ENCODE data around the gene DYNC2H1. TPM values are rescaled to one million over a fixed set of nuclear protein-coding genes. Genes with fewer than 3 reads are reported as not detected.

The DYNC2H1 gene
- total RNA-seq, 1 donor from 2014 or later: 46.4 TPM

DNA sequence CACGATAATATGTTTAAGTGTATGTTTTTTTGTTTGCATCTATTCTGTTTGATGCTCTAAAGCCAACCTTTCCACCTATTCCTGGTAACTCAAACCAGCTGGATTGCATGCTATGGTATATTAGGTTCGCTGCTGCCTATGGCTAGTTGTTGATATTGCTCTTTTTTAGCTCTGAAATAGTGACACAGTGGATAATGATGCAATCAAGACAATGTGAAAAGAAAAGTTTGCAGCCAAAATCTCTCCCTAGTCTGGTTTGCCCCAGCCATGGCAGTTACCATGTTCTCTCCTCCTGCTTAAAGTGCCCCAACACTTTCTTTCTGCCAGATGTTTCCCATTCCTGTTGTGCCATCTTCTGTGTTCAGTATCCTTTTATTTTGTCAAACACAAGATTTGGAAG is 269.7 kb downstream of the DYNC2H1 start:
- no peaks in the 10 kb centered on the region for H3K9me3 ChIP-seq (ENCODE audit: control insufficient read depth in 3 of 3, low read length in 3 of 3)
- H3K4me1 ChIP-seq (ENCODE audit: control insufficient read depth in 3 of 3, insufficient read depth in 3 of 3, low read length in 3 of 3): no peaks in the 10 kb centered on the region
- no peaks in the 10 kb centered on the region for H3K27me3 ChIP-seq (ENCODE audit: control insufficient read depth in 3 of 3, insufficient read depth in 3 of 3, low read length in 3 of 3)
- no peak overlapping the region for H3K27ac ChIP-seq (ENCODE audit: low read depth, low read length)
- no peaks in the 10 kb centered on the region for H3K36me3 ChIP-seq (ENCODE audit: control insufficient read depth in 3 of 3, insufficient read depth in 3 of 3, low read length in 3 of 3)
- H3K4me3 ChIP-seq (ENCODE audit: low read length in 3 of 3): no peak overlapping the region
- no peak overlapping the region for H3K9ac ChIP-seq (ENCODE audit: low read depth in 1 of 3, low read length in 3 of 3)

DNA sequence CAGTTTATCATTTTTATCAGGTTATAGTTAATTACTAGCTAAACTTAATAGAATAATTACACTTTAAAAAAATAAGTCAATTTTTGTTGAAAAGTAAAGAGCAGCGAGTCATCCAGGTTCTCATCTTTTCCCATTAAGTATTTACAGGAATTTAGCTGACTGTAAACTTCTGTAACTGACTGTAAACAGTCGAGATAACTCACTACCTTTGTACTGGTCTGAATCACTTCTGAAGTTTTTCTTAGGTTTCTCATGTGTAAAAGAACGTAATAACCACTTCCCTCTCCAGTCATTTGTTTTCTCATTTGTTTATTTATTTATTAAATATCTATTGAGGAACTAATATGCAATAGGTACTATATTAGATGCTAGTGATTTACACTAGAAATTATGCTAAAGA is 270.8 kb downstream of the DYNC2H1 start:
- H3K4me1 ChIP-seq (ENCODE audit: control insufficient read depth in 3 of 3, insufficient read depth in 3 of 3, low read length in 3 of 3): no peaks in the 10 kb centered on the region
- H3K36me3 ChIP-seq (ENCODE audit: control insufficient read depth in 3 of 3, insufficient read depth in 3 of 3, low read length in 3 of 3): no peaks in the 10 kb centered on the region
- no peaks in the 10 kb centered on the region for H3K9me3 ChIP-seq (ENCODE audit: control insufficient read depth in 3 of 3, low read length in 3 of 3)
- H3K9ac ChIP-seq (ENCODE audit: low read depth in 1 of 3, low read length in 3 of 3): no peak overlapping the region
- no peak overlapping the region for H3K4me3 ChIP-seq (ENCODE audit: low read length in 3 of 3)
- no peaks in the 10 kb centered on the region for H3K27me3 ChIP-seq (ENCODE audit: control insufficient read depth in 3 of 3, insufficient read depth in 3 of 3, low read length in 3 of 3)
- H3K27ac ChIP-seq (ENCODE audit: low read depth, low read length): no peak overlapping the region

DNA sequence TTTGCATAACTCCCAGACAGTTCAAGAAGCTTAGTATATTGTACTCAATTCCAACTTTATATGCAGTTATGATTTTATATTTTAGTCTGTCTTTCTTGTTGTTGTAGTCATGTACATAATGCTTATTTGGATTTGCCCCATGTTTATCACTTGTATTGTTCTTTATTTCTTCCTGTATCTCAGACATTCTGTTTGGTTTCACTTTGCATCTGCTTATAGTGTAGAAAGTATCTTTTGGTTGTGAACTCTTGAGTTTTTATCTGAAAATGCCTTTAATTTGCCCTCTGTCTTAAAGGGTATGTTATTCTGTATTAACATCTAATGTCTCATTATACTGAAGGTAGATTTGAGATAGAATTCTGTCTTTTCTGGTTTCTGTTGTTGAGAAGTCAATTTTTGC is 275.4 kb downstream of the DYNC2H1 start:
- H3K9ac ChIP-seq (ENCODE audit: low read depth in 1 of 3, low read length in 3 of 3): no peak overlapping the region
- no peaks in the 10 kb centered on the region for H3K27me3 ChIP-seq (ENCODE audit: control insufficient read depth in 3 of 3, insufficient read depth in 3 of 3, low read length in 3 of 3)
- no peak overlapping the region for H3K27ac ChIP-seq (ENCODE audit: low read depth, low read length)
- H3K4me1 ChIP-seq (ENCODE audit: control insufficient read depth in 3 of 3, insufficient read depth in 3 of 3, low read length in 3 of 3): no peaks in the 10 kb centered on the region
- no peaks in the 10 kb centered on the region for H3K36me3 ChIP-seq (ENCODE audit: control insufficient read depth in 3 of 3, insufficient read depth in 3 of 3, low read length in 3 of 3)
- no peak overlapping the region for H3K4me3 ChIP-seq (ENCODE audit: low read length in 3 of 3)
- H3K9me3 ChIP-seq (ENCODE audit: control insufficient read depth in 3 of 3, low read length in 3 of 3): no peaks in the 10 kb centered on the region

DNA sequence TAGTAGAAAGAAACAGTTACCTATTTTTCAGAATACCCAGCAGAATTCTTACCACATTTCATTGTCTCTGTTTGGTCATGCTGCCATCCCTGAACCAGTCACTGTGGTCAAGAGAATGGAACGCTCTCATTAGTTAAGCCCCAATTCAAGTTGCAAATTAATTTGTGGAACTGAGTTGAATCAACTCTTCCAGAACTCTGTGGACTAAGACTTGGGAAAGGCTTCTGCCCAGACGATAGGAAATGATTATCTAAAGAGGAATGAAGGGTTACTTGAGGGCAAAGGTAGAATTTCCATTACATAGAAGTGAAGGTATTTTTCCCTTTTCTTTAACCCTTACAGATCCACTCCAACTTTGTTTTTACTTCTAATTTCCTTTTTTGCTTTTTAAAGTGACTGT is 286.4 kb downstream of the DYNC2H1 start:
- Histone ChIP-seq H3K9ac (ENCODE audit: low read depth in 1 of 3, low read length in 3 of 3) (no peak overlapping the region), H3K9me3 (ENCODE audit: control insufficient read depth in 3 of 3, low read length in 3 of 3) (no peaks in the 10 kb centered on the region), H3K27ac (ENCODE audit: low read depth, low read length) (no peak overlapping the region), H3K4me1 (ENCODE audit: control insufficient read depth in 3 of 3, insufficient read depth in 3 of 3, low read length in 3 of 3) (no peaks in the 10 kb centered on the region), H3K4me3 (ENCODE audit: low read length in 3 of 3) (no peak overlapping the region), H3K36me3 (ENCODE audit: control insufficient read depth in 3 of 3, insufficient read depth in 3 of 3, low read length in 3 of 3) (no peaks in the 10 kb centered on the region), H3K27me3 (ENCODE audit: control insufficient read depth in 3 of 3, insufficient read depth in 3 of 3, low read length in 3 of 3) (no peaks in the 10 kb centered on the region)

DNA sequence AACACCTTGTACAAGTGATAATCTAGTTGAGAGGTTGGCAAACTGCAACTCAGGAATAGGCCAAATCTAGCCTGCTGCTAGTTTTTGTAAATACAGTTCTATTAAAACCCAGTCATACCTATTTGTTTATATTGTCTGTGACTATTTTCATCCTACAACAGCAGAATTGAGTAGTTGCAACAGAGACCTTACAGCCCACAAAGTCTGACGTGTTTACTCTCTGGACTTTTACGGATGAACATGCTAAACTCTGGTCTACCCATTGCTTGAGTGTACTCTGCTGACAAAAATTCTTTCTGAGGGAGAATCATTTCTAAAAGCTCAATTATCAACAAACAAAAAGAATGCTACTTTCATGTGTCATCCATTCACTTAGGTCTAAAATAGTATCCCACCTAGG is 287.0 kb downstream of the DYNC2H1 start:
- Histone ChIP-seq H3K9ac (ENCODE audit: low read depth in 1 of 3, low read length in 3 of 3) (no peak overlapping the region), H3K9me3 (ENCODE audit: control insufficient read depth in 3 of 3, low read length in 3 of 3) (no peaks in the 10 kb centered on the region), H3K27me3 (ENCODE audit: control insufficient read depth in 3 of 3, insufficient read depth in 3 of 3, low read length in 3 of 3) (no peaks in the 10 kb centered on the region), H3K27ac (ENCODE audit: low read depth, low read length) (no peak overlapping the region), H3K4me1 (ENCODE audit: control insufficient read depth in 3 of 3, insufficient read depth in 3 of 3, low read length in 3 of 3) (no peaks in the 10 kb centered on the region), H3K36me3 (ENCODE audit: control insufficient read depth in 3 of 3, insufficient read depth in 3 of 3, low read length in 3 of 3) (no peaks in the 10 kb centered on the region), H3K4me3 (ENCODE audit: low read length in 3 of 3) (no peak overlapping the region)

DNA sequence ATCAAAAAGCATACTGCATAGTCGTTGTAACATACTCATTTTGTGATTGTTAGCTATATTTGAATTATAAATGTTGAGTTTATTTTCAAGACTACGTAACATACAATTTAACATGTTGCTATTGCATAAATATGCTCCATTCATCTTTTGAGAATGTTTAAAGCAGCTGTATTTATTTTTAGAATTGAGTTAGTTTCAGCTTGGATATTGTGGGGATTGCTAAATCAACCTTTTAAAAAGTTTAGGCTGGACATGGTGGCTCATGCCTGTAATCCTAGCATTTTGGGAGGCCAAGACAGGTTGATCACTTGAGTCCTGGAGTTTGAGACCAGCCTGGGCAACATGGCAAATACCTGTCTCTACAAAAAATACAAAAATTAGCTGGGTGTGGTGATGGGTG is 288.1 kb downstream of the DYNC2H1 start:
- no peak overlapping the region for H3K27ac ChIP-seq (ENCODE audit: low read depth, low read length)
- no peak overlapping the region for H3K4me3 ChIP-seq (ENCODE audit: low read length in 3 of 3)
- H3K27me3 ChIP-seq (ENCODE audit: control insufficient read depth in 3 of 3, insufficient read depth in 3 of 3, low read length in 3 of 3): no peaks in the 10 kb centered on the region
- no peaks in the 10 kb centered on the region for H3K4me1 ChIP-seq (ENCODE audit: control insufficient read depth in 3 of 3, insufficient read depth in 3 of 3, low read length in 3 of 3)
- H3K9ac ChIP-seq (ENCODE audit: low read depth in 1 of 3, low read length in 3 of 3): no peak overlapping the region
- H3K36me3 ChIP-seq (ENCODE audit: control insufficient read depth in 3 of 3, insufficient read depth in 3 of 3, low read length in 3 of 3): no peaks in the 10 kb centered on the region
- H3K9me3 ChIP-seq (ENCODE audit: control insufficient read depth in 3 of 3, low read length in 3 of 3): no peaks in the 10 kb centered on the region

DNA sequence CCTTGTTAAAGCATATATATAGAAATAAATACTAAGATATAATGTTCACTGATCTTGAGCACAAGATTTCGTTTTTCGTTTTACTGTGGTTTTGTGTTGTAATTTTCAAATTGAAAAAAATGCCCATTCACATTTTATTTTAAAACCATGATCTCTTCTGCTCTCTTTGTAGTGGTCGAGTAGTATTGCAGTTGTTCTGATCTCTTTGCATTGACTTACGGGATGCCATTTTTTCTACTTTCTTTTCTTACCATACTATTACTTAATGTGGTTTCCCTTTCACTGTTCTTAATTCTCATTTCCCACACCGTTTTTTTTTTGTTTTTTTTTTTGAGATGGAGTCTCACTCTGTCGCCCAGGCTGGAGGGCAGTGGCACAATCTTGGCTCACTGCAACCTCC is 289.6 kb downstream of the DYNC2H1 start:
- Histone ChIP-seq H3K4me3 (ENCODE audit: low read length in 3 of 3) (no peak overlapping the region), H3K27ac (ENCODE audit: low read depth, low read length) (no peak overlapping the region), H3K9me3 (ENCODE audit: control insufficient read depth in 3 of 3, low read length in 3 of 3) (no peaks in the 10 kb centered on the region), H3K36me3 (ENCODE audit: control insufficient read depth in 3 of 3, insufficient read depth in 3 of 3, low read length in 3 of 3) (no peaks in the 10 kb centered on the region), H3K27me3 (ENCODE audit: control insufficient read depth in 3 of 3, insufficient read depth in 3 of 3, low read length in 3 of 3) (no peaks in the 10 kb centered on the region), H3K4me1 (ENCODE audit: control insufficient read depth in 3 of 3, insufficient read depth in 3 of 3, low read length in 3 of 3) (no peaks in the 10 kb centered on the region), H3K9ac (ENCODE audit: low read depth in 1 of 3, low read length in 3 of 3) (no peak overlapping the region)

DNA sequence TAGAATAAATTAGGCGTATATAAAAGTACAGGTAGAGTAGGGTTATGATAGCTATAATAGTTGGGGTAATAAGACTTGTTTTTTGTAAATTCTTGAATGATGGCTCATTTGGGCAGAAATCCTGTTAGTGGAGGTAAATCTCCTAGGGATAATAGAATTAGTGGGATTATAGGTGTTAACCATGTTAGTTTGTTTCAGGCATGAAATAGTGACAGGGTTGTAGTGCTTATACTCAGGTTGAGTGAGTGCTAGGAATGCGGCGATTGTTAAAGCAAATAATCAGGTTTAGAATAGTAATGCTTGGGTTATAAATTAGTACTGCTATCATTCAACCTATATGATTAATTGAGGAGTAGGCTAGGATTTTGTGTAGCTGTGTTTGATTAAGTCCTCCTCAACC is 297.1 kb downstream of the DYNC2H1 start:
- Histone ChIP-seq H3K9ac (ENCODE audit: low read depth in 1 of 3, low read length in 3 of 3) (no peak overlapping the region), H3K36me3 (ENCODE audit: control insufficient read depth in 3 of 3, insufficient read depth in 3 of 3, low read length in 3 of 3) (no peaks in the 10 kb centered on the region), H3K9me3 (ENCODE audit: control insufficient read depth in 3 of 3, low read length in 3 of 3) (no peaks in the 10 kb centered on the region), H3K27me3 (ENCODE audit: control insufficient read depth in 3 of 3, insufficient read depth in 3 of 3, low read length in 3 of 3) (no peaks in the 10 kb centered on the region), H3K4me3 (ENCODE audit: low read length in 3 of 3) (no peak overlapping the region), H3K4me1 (ENCODE audit: control insufficient read depth in 3 of 3, insufficient read depth in 3 of 3, low read length in 3 of 3) (no peaks in the 10 kb centered on the region), H3K27ac (ENCODE audit: low read depth, low read length) (no peak overlapping the region)

DNA sequence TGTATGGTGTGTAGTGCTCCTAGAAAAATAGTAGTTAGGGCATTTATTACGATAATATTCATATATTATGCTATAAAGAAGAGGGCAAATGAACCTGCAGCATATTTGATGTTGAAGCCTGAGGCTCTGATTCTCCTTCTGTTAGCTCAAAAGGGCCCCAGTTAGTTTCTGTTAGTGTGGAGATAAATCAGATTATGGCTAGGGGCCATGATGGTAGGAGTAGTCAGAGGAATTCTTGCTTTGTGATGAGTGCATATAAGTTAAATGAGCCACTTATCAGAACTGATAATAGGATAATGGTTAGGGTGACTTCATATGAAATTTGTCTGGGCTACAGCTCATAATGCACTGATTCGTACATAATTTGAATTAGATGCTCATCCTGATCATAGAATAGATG is 298.4 kb downstream of the DYNC2H1 start:
- Histone ChIP-seq H3K27ac (ENCODE audit: low read depth, low read length) (no peak overlapping the region), H3K9ac (ENCODE audit: low read depth in 1 of 3, low read length in 3 of 3) (no peak overlapping the region), H3K27me3 (ENCODE audit: control insufficient read depth in 3 of 3, insufficient read depth in 3 of 3, low read length in 3 of 3) (no peaks in the 10 kb centered on the region), H3K4me1 (ENCODE audit: control insufficient read depth in 3 of 3, insufficient read depth in 3 of 3, low read length in 3 of 3) (no peaks in the 10 kb centered on the region), H3K4me3 (ENCODE audit: low read length in 3 of 3) (no peak overlapping the region), H3K36me3 (ENCODE audit: control insufficient read depth in 3 of 3, insufficient read depth in 3 of 3, low read length in 3 of 3) (no peaks in the 10 kb centered on the region), H3K9me3 (ENCODE audit: control insufficient read depth in 3 of 3, low read length in 3 of 3) (no peaks in the 10 kb centered on the region)

DNA sequence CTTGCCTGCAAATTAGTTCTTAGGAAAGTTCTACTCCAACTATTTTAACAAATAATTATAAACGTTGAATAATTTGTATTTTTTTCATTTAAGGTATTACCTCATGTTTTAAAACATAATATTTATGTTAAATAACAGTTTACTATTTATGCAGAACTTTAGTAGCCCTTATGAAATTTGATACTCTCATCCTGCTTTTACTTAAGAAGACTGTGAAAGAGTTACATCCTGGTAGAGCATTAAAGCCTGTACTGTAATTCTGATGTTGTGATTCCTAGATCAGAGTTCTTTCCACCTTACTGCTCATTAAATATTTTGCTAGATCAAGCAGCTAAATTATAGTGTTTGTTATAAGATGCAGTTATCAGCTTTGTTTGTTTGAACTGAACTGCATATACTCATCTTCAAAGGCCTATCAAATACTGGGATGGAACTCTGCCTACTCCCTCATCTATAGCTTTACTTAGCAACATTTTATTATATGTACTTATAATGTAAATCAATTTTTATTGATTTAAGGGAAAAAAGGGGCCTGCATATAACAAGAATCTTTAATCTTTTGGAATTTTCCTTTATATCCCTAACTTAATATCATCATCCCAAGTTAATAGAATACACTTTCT is 304.2 kb downstream of the DYNC2H1 start:
- no peaks in the 10 kb centered on the region for H3K27me3 ChIP-seq (ENCODE audit: control insufficient read depth in 3 of 3, insufficient read depth in 3 of 3, low read length in 3 of 3)
- no peaks in the 10 kb centered on the region for H3K4me1 ChIP-seq (ENCODE audit: control insufficient read depth in 3 of 3, insufficient read depth in 3 of 3, low read length in 3 of 3)
- no peaks in the 10 kb centered on the region for H3K9me3 ChIP-seq (ENCODE audit: control insufficient read depth in 3 of 3, low read length in 3 of 3)
- H3K27ac ChIP-seq (ENCODE audit: low read depth, low read length): no peak overlapping the region
- H3K9ac ChIP-seq (ENCODE audit: low read depth in 1 of 3, low read length in 3 of 3): no peak overlapping the region
- H3K4me3 ChIP-seq (ENCODE audit: low read length in 3 of 3): no peak overlapping the region
- no peaks in the 10 kb centered on the region for H3K36me3 ChIP-seq (ENCODE audit: control insufficient read depth in 3 of 3, insufficient read depth in 3 of 3, low read length in 3 of 3)

DNA sequence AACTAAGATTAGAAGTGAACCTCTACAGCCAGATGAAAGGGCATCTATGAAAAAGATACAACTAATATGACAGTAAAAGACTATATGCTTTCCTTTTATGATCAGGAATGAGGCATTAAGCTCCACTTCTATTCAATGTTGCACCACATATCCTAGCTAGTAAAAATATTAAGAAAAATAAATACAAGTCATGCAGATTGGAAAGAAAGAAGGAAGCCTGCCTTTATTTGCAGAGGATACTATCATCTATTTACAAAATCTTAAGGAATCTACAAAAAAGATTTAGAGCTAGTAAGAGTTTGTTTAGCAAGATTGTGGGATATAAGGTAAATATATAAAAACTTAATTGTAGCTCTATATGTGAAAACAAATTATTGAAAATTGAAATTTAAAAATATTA is 308.8 kb downstream of the DYNC2H1 start:
- Histone ChIP-seq H3K27me3 (ENCODE audit: control insufficient read depth in 3 of 3, insufficient read depth in 3 of 3, low read length in 3 of 3) (no peaks in the 10 kb centered on the region), H3K4me1 (ENCODE audit: control insufficient read depth in 3 of 3, insufficient read depth in 3 of 3, low read length in 3 of 3) (no peaks in the 10 kb centered on the region), H3K4me3 (ENCODE audit: low read length in 3 of 3) (no peak overlapping the region), H3K9me3 (ENCODE audit: control insufficient read depth in 3 of 3, low read length in 3 of 3) (peaks cover 0 to 2% (median 0%) of the 10 kb centered on the region in 3 donors), H3K36me3 (ENCODE audit: control insufficient read depth in 3 of 3, insufficient read depth in 3 of 3, low read length in 3 of 3) (no peaks in the 10 kb centered on the region), H3K9ac (ENCODE audit: low read depth in 1 of 3, low read length in 3 of 3) (no peak overlapping the region), H3K27ac (ENCODE audit: low read depth, low read length) (no peak overlapping the region)

Measured in skeletal muscle tissue (tissue), 4 donors.